A204.1 (cell line): ENCODE measurements around the gene PPP1R27.

Source experiments
- FAIRE-seq: peaks from 2 replicates; lab custom pipeline; 2012; peaks lifted over from hg19 to GRCh38; lab: Jason Lieb, UNC

The PPP1R27 gene, protein sequence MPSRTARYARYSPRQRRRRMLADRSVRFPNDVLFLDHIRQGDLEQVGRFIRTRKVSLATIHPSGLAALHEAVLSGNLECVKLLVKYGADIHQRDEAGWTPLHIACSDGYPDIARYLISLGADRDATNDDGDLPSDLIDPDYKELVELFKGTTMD

DNA sequence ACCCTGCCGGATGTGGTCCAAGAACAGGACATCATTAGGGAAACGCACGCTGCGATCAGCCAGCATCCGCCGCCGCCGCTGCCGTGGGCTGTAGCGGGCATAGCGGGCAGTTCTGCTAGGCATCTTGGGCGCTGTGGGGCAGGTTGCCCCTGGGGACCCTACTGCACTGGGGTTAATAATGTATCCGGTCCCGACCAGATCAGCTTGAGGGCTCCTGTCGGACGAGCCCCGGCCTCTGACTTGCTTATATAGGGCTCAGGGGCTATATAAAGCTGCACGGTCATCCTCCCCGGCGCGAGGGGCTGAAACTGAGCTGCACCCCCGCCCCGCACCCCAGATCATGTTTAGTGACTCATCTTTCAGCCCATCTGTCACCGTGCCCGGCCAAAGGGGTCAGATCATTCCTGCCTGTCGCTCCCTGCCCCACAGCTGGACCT lies at the start of gene PPP1R27:
TSS of gene PPP1R27 (minus strand) at position 220 of the 437 bp plus-strand sequence. CDS start at position 123, 97 bp downstream.
- FAIRE-seq, result no peak

DNA sequence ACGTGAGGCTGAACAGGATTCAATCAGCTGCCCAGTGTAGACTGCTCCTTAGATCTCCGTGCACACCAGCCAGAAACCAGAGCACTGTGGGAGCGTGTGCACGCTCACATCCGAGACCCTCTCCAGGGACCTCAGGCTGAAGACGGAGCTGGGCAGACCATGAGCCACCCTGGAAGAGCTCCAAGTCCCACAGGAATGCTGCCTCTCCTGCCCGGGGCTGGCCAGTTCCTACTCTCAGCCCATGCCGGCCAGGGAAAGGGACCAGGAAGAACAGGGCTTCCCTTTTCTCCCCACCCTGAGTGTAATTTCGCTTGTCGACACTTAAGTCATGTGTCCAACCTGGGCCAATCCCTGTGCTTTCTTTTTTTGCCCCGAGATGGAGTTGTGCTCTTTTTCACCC lies 49.7 kb upstream of the PPP1R27 start:
- no peak for FAIRE-seq

DNA sequence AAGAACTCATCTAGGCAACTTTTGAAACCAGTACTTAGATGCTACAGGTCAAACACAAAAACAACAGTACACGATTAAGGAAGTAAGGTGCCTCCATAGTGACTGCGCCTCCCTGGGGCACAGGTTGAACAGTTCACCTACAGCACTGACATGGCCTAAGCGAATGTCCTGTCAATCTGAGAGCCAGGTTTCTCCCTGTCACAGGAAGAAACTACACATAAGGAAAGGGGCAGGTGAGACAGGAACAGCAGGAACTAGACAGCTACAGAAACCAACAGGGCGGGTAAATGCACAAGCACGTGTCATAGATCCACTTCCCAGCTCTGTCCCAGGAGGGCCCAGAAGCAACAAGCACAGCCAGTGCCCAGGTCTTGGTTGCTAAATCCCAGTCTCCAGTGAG lies 44.3 kb upstream of the PPP1R27 start:
- FAIRE-seq, result no peak

DNA sequence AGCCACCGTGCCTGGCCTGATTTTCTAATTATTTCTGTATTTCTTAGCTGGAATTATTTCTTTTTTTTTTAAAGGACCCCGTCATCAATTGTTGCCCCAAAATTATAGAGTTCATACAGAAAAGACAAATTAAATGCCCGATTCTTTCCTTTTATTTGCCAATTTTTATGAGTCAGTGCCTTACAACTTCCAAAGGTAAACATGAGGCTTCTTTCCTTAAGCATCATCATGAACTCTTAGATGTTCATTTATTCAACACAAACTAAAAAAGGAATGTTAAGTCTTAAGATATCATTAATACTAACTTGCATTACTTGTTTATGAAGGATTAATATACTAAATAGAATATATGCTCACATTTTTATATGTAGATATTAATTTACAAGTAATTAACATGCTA lies 43.4 kb upstream of the PPP1R27 start:
- FAIRE-seq, result no peak

DNA sequence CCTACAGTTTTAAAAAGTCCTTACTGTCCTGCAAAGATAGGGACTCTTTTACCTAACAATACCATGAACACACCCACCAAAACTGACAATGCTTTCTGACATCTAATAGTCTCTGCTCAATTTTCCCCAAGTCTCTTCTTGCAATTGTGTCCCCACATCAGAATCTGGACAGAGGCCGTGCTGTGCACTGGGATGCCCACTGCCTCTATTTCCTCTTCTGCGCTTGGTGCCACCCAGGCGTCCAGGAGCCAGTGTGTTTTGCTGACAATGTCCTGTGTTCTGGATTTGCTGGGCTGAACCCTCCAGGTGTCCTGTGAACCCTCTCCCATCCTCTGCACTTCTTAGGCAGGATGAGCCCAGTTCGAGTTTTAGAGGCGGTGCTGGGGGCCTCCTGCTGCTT lies 42.7 kb upstream of the PPP1R27 start:
- no peak for FAIRE-seq

DNA sequence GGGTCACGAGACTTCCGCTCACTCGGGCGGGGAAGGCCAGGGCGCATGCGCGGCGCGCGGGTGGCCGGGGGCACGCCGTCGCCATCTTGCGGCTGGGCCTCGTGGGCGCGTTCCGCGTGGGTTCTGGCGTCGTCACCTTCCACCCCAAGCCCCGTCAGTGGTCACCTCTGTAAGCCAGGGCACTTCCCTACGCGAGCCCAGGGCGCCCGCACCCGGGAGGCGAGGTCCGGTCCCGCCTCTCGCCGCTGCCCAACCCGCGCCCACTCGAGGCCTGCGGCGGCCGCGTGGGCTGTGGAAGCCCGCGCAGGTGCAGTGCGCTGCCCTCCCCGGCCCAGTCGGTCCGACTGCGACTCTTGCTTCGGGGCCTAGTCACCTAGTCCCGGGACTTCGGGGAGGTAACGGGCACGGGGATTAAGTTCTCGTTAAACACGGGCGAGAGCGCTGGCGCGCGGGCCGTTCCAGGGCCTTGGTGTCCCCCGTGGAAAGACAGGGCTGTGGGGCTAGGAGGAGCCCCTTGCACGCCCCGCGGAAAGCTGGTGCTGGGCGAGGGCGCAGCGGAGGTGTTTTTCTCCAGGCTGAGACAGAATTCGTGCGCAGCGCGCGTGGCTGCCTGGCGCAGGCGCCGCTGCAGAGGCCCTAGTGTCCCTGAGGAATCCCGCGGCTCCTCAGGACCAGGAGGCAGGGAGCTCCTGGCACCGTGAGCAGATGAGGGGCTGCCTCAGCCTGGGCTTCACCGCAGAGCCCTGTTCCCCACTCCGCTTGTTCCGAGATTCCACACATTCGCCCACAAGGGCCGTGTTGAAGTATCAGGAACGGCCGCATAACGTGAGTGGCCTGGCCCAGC lies 36.8 kb upstream of the PPP1R27 start:
- no peak for FAIRE-seq

DNA sequence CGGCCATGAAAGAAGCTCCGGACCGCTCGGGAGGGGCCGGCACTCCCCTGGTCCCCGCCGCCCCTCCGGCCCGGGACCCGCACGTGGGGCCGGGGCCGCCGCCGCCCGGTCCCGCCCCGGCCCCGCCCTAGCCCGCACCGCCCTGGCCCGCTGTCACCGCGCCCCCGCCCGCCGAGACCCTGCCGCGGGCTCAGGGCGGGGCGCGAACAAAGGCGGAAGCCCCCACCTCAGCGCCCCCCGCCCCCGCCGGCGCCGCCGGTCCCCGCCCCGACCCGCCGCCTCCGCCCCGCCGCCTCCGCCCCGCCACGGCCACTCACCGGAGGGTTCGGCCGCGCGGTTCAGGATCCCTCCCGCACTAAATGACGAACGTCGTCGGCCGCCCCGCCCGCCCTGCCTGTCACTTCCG lies 36.1 kb upstream of the PPP1R27 start, which contains the start of gene ARHGDIA:
TSS of gene ARHGDIA (minus strand) at position 357 of the 406 bp plus-strand sequence. CDS start 1,407 bp downstream, outside the sequence.
- no peak for FAIRE-seq

DNA sequence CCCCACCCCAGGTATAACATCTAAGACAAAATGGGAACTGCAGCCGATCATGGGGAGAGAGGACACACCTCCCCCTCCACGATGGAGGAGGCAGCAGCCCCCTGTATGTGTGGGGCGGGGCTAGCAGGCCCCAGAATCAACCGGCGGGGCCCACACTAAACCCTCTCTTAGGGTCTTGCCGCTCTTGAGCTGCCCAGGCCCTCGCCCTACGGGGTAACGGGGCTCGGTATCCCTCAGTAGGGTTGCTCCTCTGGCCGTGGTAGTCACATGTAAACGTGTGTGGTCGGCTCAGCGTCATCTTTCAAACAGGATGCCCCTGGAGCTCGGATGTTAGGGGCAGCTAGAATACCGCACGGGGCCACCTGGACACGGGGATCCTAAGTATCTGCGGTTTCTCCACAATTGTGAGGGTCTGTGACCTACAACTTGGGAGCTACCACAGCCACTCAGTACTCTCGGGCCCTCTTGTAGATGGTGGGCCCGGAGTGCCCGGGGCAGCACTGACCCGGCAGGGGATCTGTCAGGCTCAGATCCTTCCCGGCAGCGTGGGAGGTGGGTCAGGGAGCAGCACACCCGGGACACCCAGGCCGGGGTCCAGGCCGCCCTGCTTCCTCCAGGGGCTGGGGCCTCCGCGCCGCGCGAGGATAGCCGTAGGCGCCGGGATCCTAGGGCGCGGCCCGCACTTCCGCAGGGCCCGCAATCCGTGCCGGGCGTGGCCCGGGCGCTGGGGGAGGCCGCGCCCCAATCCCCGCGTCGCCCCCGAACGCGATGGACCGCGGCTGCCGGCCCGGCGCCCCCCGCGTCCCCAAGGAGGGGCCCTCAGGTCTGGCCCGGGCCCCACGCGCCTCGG lies 35.5 kb upstream of the PPP1R27 start:
- no peak for FAIRE-seq

DNA sequence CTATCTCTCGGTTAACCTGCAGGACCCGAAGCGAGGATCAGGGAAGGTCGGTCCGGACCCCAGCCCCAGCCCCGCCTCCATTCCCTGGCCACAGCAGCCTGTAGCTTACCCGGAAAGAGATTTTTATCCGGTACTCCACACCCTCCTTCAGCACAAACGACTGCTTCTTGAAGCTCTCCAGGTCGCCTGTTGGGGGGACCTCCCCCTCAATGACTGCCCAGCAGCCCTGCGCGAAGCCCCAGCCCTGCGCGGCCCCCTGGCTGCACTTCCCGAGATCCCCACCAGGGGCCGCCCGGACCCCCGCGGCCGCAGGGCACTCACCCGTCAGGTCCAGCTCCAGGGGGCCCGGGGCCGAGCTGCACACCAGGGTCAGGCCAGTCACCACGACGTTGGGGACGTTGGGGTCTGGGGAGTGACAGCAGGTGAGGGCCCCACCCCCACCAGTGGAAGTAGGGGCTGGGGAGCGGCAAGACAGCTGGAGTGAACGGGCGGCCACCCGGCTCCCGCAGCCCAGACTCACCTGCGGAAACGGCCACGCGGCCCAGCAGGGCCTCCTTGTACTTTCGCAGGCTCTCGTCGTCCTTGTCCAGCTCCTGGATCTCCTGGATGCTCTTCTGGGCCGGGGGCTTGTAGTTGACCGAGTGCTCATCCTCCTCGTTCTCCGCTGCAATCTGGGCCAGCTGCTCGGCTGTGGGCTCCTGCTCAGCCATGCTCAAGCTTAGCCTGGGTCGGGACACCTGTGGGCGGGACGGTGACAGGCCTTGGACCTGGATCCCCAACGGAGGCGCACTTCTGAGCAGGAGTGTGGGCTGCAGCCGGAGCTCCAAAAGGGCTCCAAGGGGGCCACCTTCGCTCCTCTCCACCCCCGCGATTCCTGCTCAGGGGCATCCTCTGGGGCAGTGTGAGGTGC lies 34.6 kb upstream of the PPP1R27 start:
- FAIRE-seq, result no peak

DNA sequence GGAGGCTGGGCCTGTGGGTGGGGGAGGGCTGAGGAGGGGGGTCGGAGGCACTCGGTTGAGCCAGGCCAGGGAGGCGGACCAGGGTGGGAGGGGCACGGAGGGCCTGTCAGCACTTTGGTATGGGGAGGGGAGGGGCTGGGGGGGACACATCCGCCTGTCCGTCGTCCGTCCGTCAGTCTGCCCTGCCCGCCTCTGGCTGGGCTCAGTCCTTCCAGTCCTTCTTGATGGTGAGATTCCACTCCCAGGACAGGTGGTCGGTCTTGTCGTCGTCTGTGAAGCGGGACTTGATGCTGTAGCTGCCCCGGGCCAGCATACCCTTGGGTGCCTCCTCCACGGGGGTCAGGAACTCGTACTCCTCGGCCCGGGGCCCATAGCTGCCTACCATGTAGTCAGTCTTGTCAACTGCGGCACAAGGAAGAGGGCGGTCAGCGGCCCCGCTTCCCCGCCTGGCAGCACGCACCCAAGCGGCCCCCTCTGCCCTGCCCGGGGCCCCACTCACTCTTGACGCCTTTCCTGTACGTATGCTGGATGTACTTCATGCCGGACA lies 33.9 kb upstream of the PPP1R27 start:
- FAIRE-seq, result no peak

DNA sequence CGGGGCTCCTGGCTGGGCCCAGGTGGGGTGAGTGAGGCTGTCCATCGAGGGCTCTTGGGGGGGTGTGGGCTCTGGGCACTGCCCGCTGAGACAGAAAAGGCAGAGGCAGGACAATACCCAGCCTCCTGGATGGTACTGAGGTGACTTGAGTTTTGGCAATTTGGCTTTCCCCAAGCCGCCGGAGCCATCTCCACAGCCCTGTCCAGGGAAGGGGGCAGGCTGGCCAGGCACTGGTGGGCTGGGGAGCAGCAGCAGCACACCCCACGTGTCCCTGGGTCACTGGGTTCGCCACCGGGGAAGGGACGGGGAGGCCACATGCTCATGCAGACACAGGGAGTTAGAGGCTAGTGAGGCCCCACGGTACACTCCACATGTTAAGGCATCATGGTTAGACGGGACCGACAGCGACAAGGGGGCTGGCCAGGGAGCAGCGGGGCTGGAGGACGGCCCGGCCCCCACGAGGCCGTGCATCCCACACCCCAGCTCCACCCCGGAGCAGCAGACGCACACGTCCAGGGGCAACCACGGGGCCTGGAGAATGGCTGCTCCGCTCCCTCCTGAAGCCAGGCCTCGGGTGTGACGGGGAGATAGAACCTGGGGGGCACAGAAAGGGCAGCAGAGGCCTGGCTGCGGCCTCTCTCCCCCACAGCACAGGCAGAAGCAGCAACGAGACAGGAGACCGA lies 33.3 kb upstream of the PPP1R27 start:
- FAIRE-seq, result no peak

DNA sequence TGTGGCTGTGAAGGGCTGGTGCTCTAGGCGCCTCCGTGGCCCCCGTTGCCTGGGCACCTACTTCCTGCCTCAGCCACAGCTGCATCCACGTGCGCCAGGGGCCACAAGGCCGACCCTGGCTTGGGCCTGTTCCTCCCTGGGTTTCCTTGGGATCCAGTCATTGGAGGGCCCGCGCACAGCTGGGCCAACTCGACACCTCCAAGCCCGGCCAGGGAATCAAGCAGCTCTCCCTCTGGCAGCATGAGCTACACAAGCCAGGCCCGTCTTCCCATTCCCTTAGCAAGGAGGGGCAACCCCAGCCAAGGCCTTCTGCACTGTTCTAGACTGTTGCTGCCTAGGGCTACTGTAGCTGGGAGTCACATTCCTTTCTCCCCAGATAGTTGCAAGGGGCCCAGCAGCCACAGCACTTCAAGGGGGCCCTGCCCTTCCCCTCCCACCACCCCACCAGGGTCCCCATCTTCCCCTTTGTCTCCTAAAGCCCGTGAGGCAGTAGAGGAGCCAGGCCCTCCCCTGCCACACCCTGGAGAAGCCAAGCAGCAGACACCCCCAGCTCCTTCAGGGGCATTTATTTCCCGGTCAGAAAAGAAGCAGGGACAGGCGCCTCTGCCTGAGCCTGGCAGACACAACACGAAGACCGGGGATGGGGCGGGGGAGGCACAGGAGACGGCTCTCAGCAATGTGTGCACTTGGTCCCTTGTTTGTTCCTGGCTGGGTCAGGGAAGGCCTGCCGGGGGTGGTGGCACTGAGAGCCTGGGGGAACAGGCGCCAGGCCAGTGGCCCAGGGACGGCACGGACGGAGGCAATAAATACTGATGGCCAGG lies 32.5 kb upstream of the PPP1R27 start:
- FAIRE-seq, result no peak

DNA sequence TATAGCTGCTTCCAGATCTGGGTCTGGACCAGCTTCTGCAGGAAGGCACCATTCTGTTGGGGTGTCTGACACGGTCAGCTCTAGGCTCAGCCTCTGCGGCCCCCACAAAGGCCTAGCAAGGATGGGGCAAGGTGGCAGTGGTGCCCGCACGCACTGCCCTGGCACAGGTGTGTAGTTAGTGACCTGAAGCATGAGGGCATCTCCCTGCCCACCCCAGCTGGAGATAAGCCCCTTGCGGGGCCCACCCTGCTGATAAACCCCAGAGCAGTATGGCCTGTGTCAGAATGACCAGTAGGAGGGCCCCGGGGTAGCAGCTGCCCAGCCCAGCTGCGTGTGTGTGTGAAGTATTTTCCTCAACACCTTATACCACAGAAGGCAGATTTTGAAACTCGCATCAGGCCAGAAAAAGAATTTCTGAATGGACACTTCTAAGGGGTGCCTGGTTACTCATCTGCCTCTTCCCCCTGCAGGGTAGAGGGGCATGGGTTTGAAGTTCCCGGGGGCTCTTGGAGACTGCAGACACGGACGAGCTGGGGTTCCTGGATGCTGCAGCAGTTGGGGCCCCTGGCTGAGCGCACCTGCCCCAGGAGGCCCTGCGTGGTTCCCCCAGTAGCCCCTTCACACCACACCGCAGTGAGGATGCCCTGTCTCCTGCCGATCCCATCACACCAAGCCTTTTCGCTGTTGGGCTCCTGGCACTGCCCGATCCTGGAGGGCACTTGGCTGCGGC lies 31.8 kb upstream of the PPP1R27 start:
- no peak for FAIRE-seq

DNA sequence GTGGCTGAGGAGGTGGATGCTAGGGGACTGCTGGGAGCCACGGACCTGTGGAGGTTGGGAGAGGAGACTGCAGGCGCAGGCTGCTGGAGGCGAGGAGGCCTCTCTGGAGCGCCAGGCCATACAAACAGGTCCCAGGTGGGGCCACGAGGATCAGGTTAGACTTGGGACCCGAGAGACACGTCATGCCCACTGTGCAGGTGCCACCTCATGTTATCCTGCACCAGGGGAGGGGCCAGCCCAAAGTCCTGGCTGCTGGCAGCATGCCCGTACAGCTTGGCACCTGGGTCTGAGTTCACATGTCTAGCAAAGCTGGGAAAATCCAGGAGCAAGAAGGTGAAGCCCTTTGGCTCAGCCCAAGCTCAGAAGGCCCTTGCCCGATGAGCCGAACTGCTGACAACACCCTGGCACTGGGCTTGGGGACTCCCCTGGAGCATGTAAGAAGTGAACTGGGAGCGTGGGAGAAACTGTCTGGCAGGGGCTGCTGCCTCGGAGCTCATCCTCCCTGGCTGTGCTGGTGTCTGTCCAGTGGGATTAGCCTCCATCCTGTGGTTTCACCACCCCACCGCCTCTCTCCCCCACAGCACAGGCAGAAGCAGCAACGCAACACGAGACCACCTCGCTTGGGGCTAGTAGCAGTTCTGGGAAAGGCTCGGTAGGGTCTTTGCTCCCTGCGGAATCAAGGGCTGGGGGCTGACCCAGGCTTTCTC lies 31.0 kb upstream of the PPP1R27 start:
- no peak for FAIRE-seq

DNA sequence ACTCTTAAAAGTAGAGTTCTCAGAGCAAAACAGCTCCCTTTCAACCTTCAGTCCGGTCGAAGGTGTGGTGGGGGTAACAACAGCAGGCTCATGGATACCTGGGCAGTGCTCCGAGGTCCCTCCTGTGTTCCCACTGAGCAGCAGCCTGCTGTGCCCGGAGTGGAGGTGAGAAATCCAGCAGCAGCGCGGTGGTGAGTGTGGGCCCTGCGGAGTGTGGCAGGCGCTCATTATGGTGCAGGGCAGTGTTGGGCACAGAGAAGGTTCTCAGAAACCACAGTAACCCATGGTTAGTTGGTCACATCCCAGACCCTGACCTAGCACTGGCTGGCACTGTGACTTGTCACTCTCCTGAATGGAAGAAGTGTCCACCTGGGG lies 30.5 kb upstream of the PPP1R27 start:
- FAIRE-seq, result no peak

DNA sequence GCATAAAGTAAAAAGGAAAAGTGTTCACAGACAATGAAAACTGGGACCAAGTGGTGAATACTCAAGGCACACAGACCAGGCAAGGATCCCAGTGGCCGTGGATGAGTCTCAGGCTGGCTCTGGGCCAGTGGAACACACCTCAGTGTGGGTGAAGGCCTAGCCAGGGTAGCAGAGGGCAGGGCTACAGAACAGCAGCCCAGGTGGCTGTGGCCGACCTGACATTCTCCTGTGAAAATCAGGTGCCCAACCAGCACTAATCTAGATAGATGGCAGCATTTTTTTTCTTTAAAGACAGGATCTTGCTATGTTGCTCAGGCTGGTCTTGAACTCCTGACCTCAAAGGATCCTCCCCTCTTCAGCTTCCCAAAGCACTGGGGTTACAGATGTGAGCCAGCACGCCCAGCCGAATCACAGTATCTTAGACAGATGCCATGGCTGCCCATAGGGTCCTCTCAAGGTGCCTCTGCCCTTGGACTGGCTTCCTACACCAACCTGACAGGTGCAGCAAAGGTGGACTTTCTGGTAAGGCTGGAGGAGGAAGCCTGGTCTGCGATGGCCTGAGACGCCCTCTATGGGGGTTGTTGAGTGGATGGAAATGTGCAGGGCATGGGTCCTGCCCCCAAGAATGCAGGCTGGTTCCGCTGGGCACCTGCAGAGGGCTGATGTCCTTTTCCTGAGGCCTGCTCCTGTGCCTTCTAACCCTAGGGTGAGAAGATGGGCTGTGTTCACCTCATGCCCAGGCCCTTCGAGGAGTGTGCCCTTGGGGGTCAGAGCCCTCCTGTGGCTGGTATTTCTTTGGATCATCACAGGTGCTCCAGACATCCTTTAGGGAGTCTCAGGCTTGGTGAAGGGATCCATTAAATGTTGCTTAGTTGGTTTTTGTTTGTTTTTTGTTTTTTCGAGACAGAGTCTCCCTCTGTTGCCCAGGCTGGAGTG lies 29.3 kb upstream of the PPP1R27 start:
- FAIRE-seq, result no peak

DNA sequence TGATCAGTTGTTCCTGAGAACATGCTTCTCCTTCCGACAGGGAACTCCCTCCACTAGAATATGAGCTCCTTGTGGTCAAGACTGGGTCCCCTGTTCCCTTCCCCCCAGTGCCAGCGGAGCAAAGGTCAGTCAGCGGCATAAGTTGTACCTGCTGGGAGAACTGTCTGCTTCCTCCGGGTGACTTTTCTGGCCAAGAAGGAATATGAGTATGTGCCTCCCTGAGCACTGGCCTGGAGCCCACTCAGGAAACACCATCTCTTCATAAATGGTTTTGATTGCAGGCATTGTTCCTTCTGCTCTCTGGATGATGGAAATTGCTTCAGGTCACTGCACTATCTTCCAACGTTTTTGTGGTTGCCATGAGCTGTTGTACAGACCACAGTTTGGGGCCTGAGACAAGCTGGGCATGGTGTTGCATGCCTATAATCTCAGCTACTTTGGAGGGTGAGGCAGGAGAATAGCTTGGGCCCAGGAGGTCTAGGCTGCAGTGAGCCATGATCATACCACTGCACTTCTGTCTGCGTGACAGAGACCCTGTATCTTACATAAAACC lies 28.3 kb upstream of the PPP1R27 start:
- no peak for FAIRE-seq
